Uterus (tissue), 4 donors: Measurements from ENCODE around the gene DNAH7. TPM values are rescaled to one million over a fixed set of nuclear protein-coding genes. Genes with fewer than 3 reads are reported as not detected.

ENCODE experiments used
- DNase-seq, 2 donors: peaks; one replicate each; pipeline ENCODE4 v3.0.0-alpha.2; 2019 to 2020
- H3K27ac ChIP-seq, 2 donors: fragments of 200-600 bp; sonication (generic); 1 replicate in 1 of 2; 2 replicates in 1 of 2; pipeline ENCODE4 v1.5.1; 2016 to 2018
- H3K27me3 ChIP-seq, 2 donors: fragments of 200-600 bp; sonication (generic); one replicate each; pipeline ENCODE4 v1.5.1; 2018 to 2019; ENCODE audit warnings: control low read depth in 1 of 2
- H3K36me3 ChIP-seq, 2 donors: fragments of 200-600 bp; sonication (generic); one replicate each; pipeline ENCODE4 v1.5.1; 2019; ENCODE audit warnings: control low read depth in 1 of 2
- H3K4me1 ChIP-seq, 2 donors: fragments of 200-600 bp; sonication (generic); one replicate each; pipeline ENCODE4 v1.5.1; 2018 to 2019; ENCODE audit warnings: control low read depth in 1 of 2
- H3K4me3 ChIP-seq, 2 donors: fragments of 200-600 bp; sonication (generic); 1 replicate in 1 of 2; 2 replicates in 1 of 2; pipeline ENCODE4 v1.5.1; 2018 to 2019; ENCODE audit warnings: mild to moderate bottlenecking in 1 of 2
- H3K9me3 ChIP-seq, 2 donors: fragments of 200-600 bp; sonication (generic); one replicate each; pipeline ENCODE4 v1.5.1; 2019; ENCODE audit warnings: control low read depth in 1 of 2
- CTCF ChIP-seq, 4 experiments: fragments of 200-600 bp in 2 of 4; fragments of 450-650 bp in 2 of 4; sonication (generic) in 2 of 4; IDR thresholded peaks; one replicate each; pipeline ENCODE4 v1.5.1; 2016 to 2019; ENCODE audit warnings: antibody characterized with exemption in 4 of 4, mild to moderate bottlenecking in 2 of 4, moderate library complexity in 1 of 4
- POLR2A ChIP-seq, 2 donors: fragments of 450-650 bp; IDR thresholded peaks; one replicate each; pipeline ENCODE4 v1.6.1; 2016; ENCODE audit warnings: antibody characterized with exemption in 2 of 2, mild to moderate bottlenecking in 1 of 2, moderate library complexity in 1 of 2
- intact Hi-C: fragments of 100-400 bp; cut with DNase I; formaldehyde crosslinking; loops from one replicate; pipeline ENCODE4 v1.15.1; 2023; ENCODE audit warnings: low total_unique reads
- total RNA-seq, 4 donors: library from RNA; depleted of rRNA in 3 of 4; stranded (reverse); fragments of >200 nt in 3 of 4; gene quantifications; one replicate each; pipeline versions ENCODE4 v1.1.0 to v1.2.4, GENCODE V29; 2014 to 2023
- donor health status: DM: yes; HTN: yes; CAD: no.

Gene DNAH7
- total RNA-seq, 4 donors from 2014 or later, result 0.26 to 10.0 (median 1.7) TPM

GRCh38 chr2:195819276-195819675 is 249.4 kb downstream of the DNAH7 start:
- H3K27ac ChIP-seq, result no peak overlapping the region
- H3K27me3 ChIP-seq, result no peaks in the 10 kb centered on the region
- TF ChIP-seq POLR2A (IDR thresholded peaks at IDR 0.05), result no peak
- no peak for DNase-seq
- H3K9me3 ChIP-seq, result no peaks in the 10 kb centered on the region
- H3K36me3 ChIP-seq, result no peaks in the 10 kb centered on the region
- H3K4me1 ChIP-seq, result no peaks in the 10 kb centered on the region
- H3K4me3 ChIP-seq, result no peak overlapping the region
- intact Hi-C loops, result no loop called here

GRCh38 chr2:195818526-195818925 is 250.1 kb downstream of the DNAH7 start:
- intact Hi-C loops, result no loop called here
- Histone ChIP-seq H3K27ac (no peak overlapping the region), H3K4me3 (no peak overlapping the region), H3K27me3 (no peaks in the 10 kb centered on the region), H3K36me3 (no peaks in the 10 kb centered on the region), H3K9me3 (no peaks in the 10 kb centered on the region), H3K4me1 (no peaks in the 10 kb centered on the region)
- TF ChIP-seq CTCF (IDR thresholded peaks at IDR 0.05) (no peak), POLR2A (IDR thresholded peaks at IDR 0.05) (no peak)
- no peak for DNase-seq

GRCh38 chr2:195818106-195818505 is 250.5 kb downstream of the DNAH7 start:
- H3K27ac ChIP-seq, result no peak overlapping the region
- no peaks in the 10 kb centered on the region for H3K36me3 ChIP-seq
- no peaks in the 10 kb centered on the region for H3K9me3 ChIP-seq
- no peak overlapping the region for H3K4me3 ChIP-seq
- intact Hi-C loops, result no loop called here
- no peak for DNase-seq
- no peak for TF ChIP-seq POLR2A (IDR thresholded peaks at IDR 0.05)
- no peak for TF ChIP-seq CTCF (IDR thresholded peaks at IDR 0.05)
- H3K27me3 ChIP-seq, result no peaks in the 10 kb centered on the region
- H3K4me1 ChIP-seq, result no peaks in the 10 kb centered on the region

- no peak for DNase-seq
- no peaks in the 10 kb centered on the region for H3K4me1 ChIP-seq
These were observed 253.6 kb downstream of the DNAH7 start for GRCh38 chr2:195815083-195815482.

GRCh38 chr2:195813421-195813820 is 255.2 kb downstream of the DNAH7 start:
- TF ChIP-seq POLR2A (IDR thresholded peaks at IDR 0.05), result no peak
- TF ChIP-seq CTCF (IDR thresholded peaks at IDR 0.05), result no peak
- no peaks in the 10 kb centered on the region for H3K9me3 ChIP-seq

More at GRCh38 chr2:195815083-195815482, 253.6 kb downstream of the DNAH7 start:
- Histone ChIP-seq H3K27ac (no peak overlapping the region), H3K4me3 (no peak overlapping the region), H3K27me3 (no peaks in the 10 kb centered on the region), H3K36me3 (no peaks in the 10 kb centered on the region), H3K9me3 (no peaks in the 10 kb centered on the region)
- intact Hi-C loops, result no loop called here
- TF ChIP-seq CTCF (IDR thresholded peaks at IDR 0.05) (no peak), POLR2A (IDR thresholded peaks at IDR 0.05) (no peak)

More at GRCh38 chr2:195813421-195813820, 255.2 kb downstream of the DNAH7 start:
- Histone ChIP-seq H3K4me3 (no peak overlapping the region), H3K27ac (no peak overlapping the region), H3K4me1 (no peaks in the 10 kb centered on the region), H3K36me3 (no peaks in the 10 kb centered on the region), H3K27me3 (no peaks in the 10 kb centered on the region)
- intact Hi-C loops, result no loop called here
- no peak for DNase-seq
